Measurements from ENCODE around the gene AURKAIP1.

The AURKAIP1 gene

GRCh38 chr1:1336931-1337792 lies 37.8 kb downstream of the AURKAIP1 start:
- ChIA-PET CTCF (interaction anchor here (0.9 to 1.0 kb wide), 2 partner anchors 8 to 11 kb away, joined by 3 to 4 read pairs; no protein-coding TSS in a partner anchor), POLR2A (interaction anchor here (0.6 kb wide), 1 partner anchor 101 kb away, joined by 5 read pairs; no protein-coding TSS in a partner anchor)
- TF ChIP-seq CTCF (IDR thresholded peaks at IDR 0.05; ENCODE audit: control extremely low read depth, extremely low read depth, low read depth, missing control alignments) = no peak
- no peak for DNase-seq (ENCODE audit: extremely low spot score)

- ChIA-PET POLR2A (interaction anchor here (0.5 kb wide), 1 partner anchor 42 kb away, joined by 6 read pairs; no protein-coding TSS in a partner anchor), CTCF (interaction anchor here (1.0 to 1.2 kb wide), 2 partner anchors 9 to 34 kb away, joined by 3 read pairs; no protein-coding TSS in a partner anchor)
- no peak for TF ChIP-seq CTCF (IDR thresholded peaks at IDR 0.05; ENCODE audit: control extremely low read depth, extremely low read depth, low read depth, missing control alignments)
- no peak for DNase-seq (ENCODE audit: extremely low spot score)
These were observed 38.6 kb downstream of the AURKAIP1 start for GRCh38 chr1:1336446-1336845.

GRCh38 chr1:1335792-1336248 lies 39.2 kb downstream of the AURKAIP1 start:
- DNase-seq (ENCODE audit: extremely low spot score) = no peak
- CTCF ChIA-PET = interaction anchor here (1.2 kb wide), 1 partner anchor 35 kb away, joined by 3 read pairs; no protein-coding TSS in a partner anchor
- POLR2A ChIA-PET = no interaction called here
- TF ChIP-seq CTCF (IDR thresholded peaks at IDR 0.05; ENCODE audit: control extremely low read depth, extremely low read depth, low read depth, missing control alignments) = no peak

GRCh38 chr1:1335283-1335682 lies 39.7 kb downstream of the AURKAIP1 start:
- no peak for DNase-seq (ENCODE audit: extremely low spot score)

GRCh38 chr1:1334835-1335234 lies 40.2 kb downstream of the AURKAIP1 start:
- TF ChIP-seq CTCF (IDR thresholded peaks at IDR 0.05; ENCODE audit: control extremely low read depth, extremely low read depth, low read depth, missing control alignments) = no peak
- DNase-seq (ENCODE audit: extremely low spot score) = no peak
- POLR2A ChIA-PET = no interaction called here
- CTCF ChIA-PET = interaction anchor here (0.9 kb wide), 1 partner anchor 38 kb away, joined by 4 read pairs; no protein-coding TSS in a partner anchor

More at GRCh38 chr1:1335283-1335682, 39.7 kb downstream of the AURKAIP1 start:
- POLR2A ChIA-PET = no interaction called here
- no peak for TF ChIP-seq CTCF (IDR thresholded peaks at IDR 0.05; ENCODE audit: control extremely low read depth, extremely low read depth, low read depth, missing control alignments)
- CTCF ChIA-PET = interaction anchor here (0.9 to 1.2 kb wide), 2 partner anchors 35 to 37 kb away, joined by 3 to 4 read pairs; no protein-coding TSS in a partner anchor

- ChIA-PET CTCF (no interaction called here), POLR2A (no interaction called here)
These were observed 41.3 kb downstream of the AURKAIP1 start for GRCh38 chr1:1333551-1334241.

More at GRCh38 chr1:1333551-1334241, 41.3 kb downstream of the AURKAIP1 start:
- DNase-seq (ENCODE audit: extremely low spot score) = no peak
- TF ChIP-seq CTCF (IDR thresholded peaks at IDR 0.05; ENCODE audit: control extremely low read depth, extremely low read depth, low read depth, missing control alignments) = no peak
